Neural crest cell (in vitro differentiated cells): ENCODE measurements around the gene FCRL6. TPM values are rescaled to one million over a fixed set of nuclear protein-coding genes. Genes with fewer than 3 reads are reported as not detected.
A peak's percentile ranks its signal among the peaks of the same experiment; 100 is the strongest.

Experiments
- DNase-seq: peaks from one replicate; pipeline ENCODE4 v3.0.0; 2021; ENCODE audit warnings: low read depth, mixed read lengths, low spot score
- H3K27ac Mint-ChIP-seq: one replicate; pipeline ENCODE4 v1.8.0; 2021; ENCODE audit warnings: mild to moderate bottlenecking, mixed read lengths; ENCODE audit not compliant: unreplicated experiment
- H3K27me3 Mint-ChIP-seq: 2 replicates; pipeline ENCODE4 v1.8.0; 2021; ENCODE audit warnings: low read depth, mild to moderate bottlenecking, mixed read lengths
- H3K36me3 Mint-ChIP-seq: 2 replicates; pipeline ENCODE4 v1.8.0; 2021; ENCODE audit warnings: low read depth, mild to moderate bottlenecking, mixed read lengths
- H3K4me1 Mint-ChIP-seq: 2 replicates; pipeline ENCODE4 v1.8.0; 2021; ENCODE audit warnings: mixed read lengths
- H3K4me3 Mint-ChIP-seq: one replicate; pipeline ENCODE4 v1.8.0; 2021; ENCODE audit warnings: mild to moderate bottlenecking, mixed read lengths
- H3K9me3 Mint-ChIP-seq: 2 replicates; pipeline ENCODE4 v1.8.0; 2021; ENCODE audit warnings: mixed read lengths
- CTCF ChIP-seq: fragments of 200-600 bp; sonication (generic); conservative IDR thresholded peaks from 2 replicates; pipeline ENCODE4 v1.5.0; 2021; ENCODE audit warnings: antibody characterized with exemption, mild to moderate bottlenecking
- total RNA-seq: library from RNA; stranded (reverse); gene quantifications from 2 replicates; pipeline ENCODE4 v1.2.1, GENCODE V29; 2021

The FCRL6 gene
- total RNA-seq, 1 donor from 2014 or later, result not detected

DNA sequence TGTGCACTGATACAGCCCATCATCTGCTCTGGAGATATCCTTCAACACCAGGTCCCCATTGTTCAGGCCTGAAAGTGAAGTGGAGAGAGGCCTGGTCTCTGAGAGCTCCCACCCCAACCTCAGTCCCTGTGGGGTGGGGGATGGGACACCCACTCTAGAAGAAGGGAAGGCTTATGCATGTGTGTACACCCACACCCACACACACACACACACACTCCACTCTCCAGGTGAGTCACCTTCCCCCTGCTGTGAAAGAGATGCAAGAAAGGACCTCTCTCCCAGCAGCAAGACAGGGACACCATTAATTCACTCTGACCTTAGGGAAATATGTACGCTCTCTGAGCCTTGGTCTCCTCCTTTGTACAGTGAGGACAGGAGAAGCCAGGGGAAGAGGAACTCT lies 54.4 kb downstream of the FCRL6 start:
- TF ChIP-seq CTCF, result no peak
- peaks cover 11% of the 10 kb centered on the region for H3K4me1 Mint-ChIP-seq
- peaks cover 84% of the 10 kb centered on the region for H3K27me3 Mint-ChIP-seq
- DNase-seq, result no peak
- peak overlapping the region; percentile 76 for H3K4me3 Mint-ChIP-seq
- H3K27ac Mint-ChIP-seq, result no peak overlapping the region
- H3K9me3 Mint-ChIP-seq, result no peaks in the 10 kb centered on the region
- no peaks in the 10 kb centered on the region for H3K36me3 Mint-ChIP-seq

DNA sequence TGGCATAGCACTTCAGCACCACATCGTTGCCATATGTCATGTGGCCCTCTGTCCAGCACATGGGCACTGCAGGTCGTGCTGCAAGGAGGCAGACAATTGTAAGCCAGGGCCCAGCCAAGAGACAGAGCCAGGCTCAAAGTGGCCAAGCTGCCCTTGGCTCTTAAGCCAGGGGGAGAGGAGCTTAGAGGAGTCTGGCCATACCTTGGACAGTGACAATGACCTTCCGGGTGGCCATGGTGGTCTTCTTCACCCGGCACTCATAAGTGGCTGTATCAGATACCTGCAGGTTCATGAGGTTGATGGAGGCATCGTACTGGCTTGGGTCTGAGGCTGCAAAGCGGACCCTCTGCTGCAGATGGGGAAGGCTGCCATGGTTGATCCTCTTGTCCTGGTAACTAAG lies 55.7 kb downstream of the FCRL6 start:
- H3K27ac Mint-ChIP-seq, result no peak overlapping the region
- no peaks in the 10 kb centered on the region for H3K36me3 Mint-ChIP-seq
- DNase-seq, result no peak
- no peaks in the 10 kb centered on the region for H3K9me3 Mint-ChIP-seq
- peaks cover 76% of the 10 kb centered on the region for H3K27me3 Mint-ChIP-seq
- H3K4me3 Mint-ChIP-seq, result no peak overlapping the region
- TF ChIP-seq CTCF, result no peak
- H3K4me1 Mint-ChIP-seq, result peaks cover 11% of the 10 kb centered on the region

DNA sequence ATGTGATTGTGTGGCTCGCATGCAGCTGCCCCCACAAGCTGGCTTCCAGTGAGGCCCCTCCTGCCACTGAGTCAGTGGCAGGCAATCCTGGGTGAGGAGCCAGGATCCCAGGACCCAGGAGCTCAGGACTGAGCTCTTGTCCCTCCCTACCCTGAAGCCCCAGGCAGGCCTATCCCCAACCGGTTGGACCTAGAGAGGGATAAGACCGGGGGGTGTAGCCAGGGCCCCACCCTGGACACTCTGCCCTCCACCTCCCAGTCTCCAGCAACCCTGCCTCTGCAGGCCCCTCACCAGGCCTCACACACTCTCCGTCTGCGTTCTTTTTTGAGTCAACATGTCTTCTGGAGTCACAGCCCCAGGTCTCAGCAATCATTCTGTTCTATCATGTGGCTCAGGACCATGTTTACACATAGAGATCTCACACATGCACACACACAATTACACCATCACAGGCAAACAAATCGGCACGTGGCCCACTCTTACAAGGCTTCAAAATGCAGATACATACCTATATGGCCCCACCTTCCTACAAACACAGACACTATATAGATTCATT lies 57.7 kb downstream of the FCRL6 start:
- H3K36me3 Mint-ChIP-seq, result no peaks in the 10 kb centered on the region
- no peak for DNase-seq
- no peak overlapping the region for H3K27ac Mint-ChIP-seq
- H3K4me3 Mint-ChIP-seq, result no peak overlapping the region
- peaks cover 76% of the 10 kb centered on the region for H3K27me3 Mint-ChIP-seq
- TF ChIP-seq CTCF, result no peak
- peaks cover 5% of the 10 kb centered on the region for H3K4me1 Mint-ChIP-seq
- H3K9me3 Mint-ChIP-seq, result no peaks in the 10 kb centered on the region

- H3K4me3 Mint-ChIP-seq, result no peak overlapping the region
- no peak for TF ChIP-seq CTCF
- H3K9me3 Mint-ChIP-seq, result no peaks in the 10 kb centered on the region
- peaks cover 73% of the 10 kb centered on the region for H3K27me3 Mint-ChIP-seq
- DNase-seq, result no peak
- no peaks in the 10 kb centered on the region for H3K36me3 Mint-ChIP-seq
- H3K4me1 Mint-ChIP-seq, result peaks cover under 1% of the 10 kb centered on the region
- no peak overlapping the region for H3K27ac Mint-ChIP-seq
Measured at GRCh38 chr1:159860456-159860855, 58.3 kb downstream of the FCRL6 start.

GRCh38 chr1:159861218-159861617 lies 59.1 kb downstream of the FCRL6 start:
- H3K27ac Mint-ChIP-seq, result no peak overlapping the region
- no peak for TF ChIP-seq CTCF
- H3K27me3 Mint-ChIP-seq, result peaks cover 75% of the 10 kb centered on the region
- H3K4me1 Mint-ChIP-seq, result no peaks in the 10 kb centered on the region
- H3K4me3 Mint-ChIP-seq, result no peak overlapping the region
- no peaks in the 10 kb centered on the region for H3K9me3 Mint-ChIP-seq
- H3K36me3 Mint-ChIP-seq, result no peaks in the 10 kb centered on the region
- no peak for DNase-seq
